ENCODE data around the gene PLEKHA8. TPM values are rescaled to one million over a fixed set of nuclear protein-coding genes. Genes with fewer than 3 reads are reported as not detected.

The PLEKHA8 gene
- total RNA-seq, 4 donors from 2014 or later = 9.0 to 23.4 (median 13.0) TPM

- peaks cover 0 to 4% (median 0%) of the 10 kb centered on the region in 4 donors for H3K4me1 ChIP-seq
- H3K36me3 ChIP-seq = no peaks in the 10 kb centered on the region
- 43 to 45% methylated on average over 6 of the region's 6 CpGs for WGBS, 2 donors
- H3K4me3 ChIP-seq = no peak overlapping the region
- H3K27me3 ChIP-seq = no peaks in the 10 kb centered on the region
- DNase-seq (ENCODE audit: low spot score in 2 of 2) = no peak
- no peaks in the 10 kb centered on the region for H3K9me3 ChIP-seq
- H3K27ac ChIP-seq = no peak overlapping the region
- no peak for TF ChIP-seq CTCF (IDR thresholded peaks at IDR 0.05)
Observed at GRCh38 chr7:30003098-30003497, 25.1 kb upstream of the PLEKHA8 start.

- H3K36me3 ChIP-seq = no peaks in the 10 kb centered on the region
- no peak overlapping the region for H3K4me3 ChIP-seq
- 22 to 31% methylated on average over 3 of the region's 3 CpGs for WGBS, 2 donors
- no peaks in the 10 kb centered on the region for H3K27me3 ChIP-seq
- DNase-seq (ENCODE audit: low spot score in 2 of 2) = no peak
- no peak overlapping the region for H3K27ac ChIP-seq
- H3K9me3 ChIP-seq = no peaks in the 10 kb centered on the region
- TF ChIP-seq EP300 (IDR thresholded peaks at IDR 0.05) = no peak
- TF ChIP-seq POLR2A (IDR thresholded peaks at IDR 0.05) = no peak
- no peak for TF ChIP-seq CTCF (IDR thresholded peaks at IDR 0.05)
- H3K4me1 ChIP-seq = peaks cover 0 to 4% (median 0%) of the 10 kb centered on the region in 4 donors
Observed at GRCh38 chr7:30005464-30005863, 22.7 kb upstream of the PLEKHA8 start.

GRCh38 chr7:30010021-30010420 lies 18.2 kb upstream of the PLEKHA8 start:
- Histone ChIP-seq H3K27me3 (no peaks in the 10 kb centered on the region), H3K4me3 (no peak overlapping the region), H3K36me3 (peaks cover 0 to 20% (median 0%) of the 10 kb centered on the region in 3 donors), H3K4me1 (no peaks in the 10 kb centered on the region), H3K9me3 (no peaks in the 10 kb centered on the region), H3K27ac (no peak overlapping the region)
- no peak for TF ChIP-seq POLR2A (IDR thresholded peaks at IDR 0.05)
- no peak for TF ChIP-seq EP300 (IDR thresholded peaks at IDR 0.05)
- no peak for TF ChIP-seq CTCF (IDR thresholded peaks at IDR 0.05)
- DNase-seq (ENCODE audit: low spot score in 2 of 2) = no peak
- WGBS, 2 donors = 83 to 89% methylated on average over 6 of the region's 6 CpGs

- no peak overlapping the region for H3K27ac ChIP-seq
- H3K9me3 ChIP-seq = no peaks in the 10 kb centered on the region
- H3K27me3 ChIP-seq = no peaks in the 10 kb centered on the region
- H3K4me3 ChIP-seq = no peak overlapping the region
- TF ChIP-seq POLR2A (IDR thresholded peaks at IDR 0.05) (no peak), EP300 (IDR thresholded peaks at IDR 0.05) (no peak), CTCF (IDR thresholded peaks at IDR 0.05) (no peak)
- no peaks in the 10 kb centered on the region for H3K4me1 ChIP-seq
- WGBS, 2 donors = 78 to 82% methylated on average over 3 of the region's 3 CpGs
- peaks cover 0 to 41% (median 0%) of the 10 kb centered on the region in 3 donors for H3K36me3 ChIP-seq
- no peak for DNase-seq (ENCODE audit: low spot score in 2 of 2)
Observed at GRCh38 chr7:30012757-30013156, 15.5 kb upstream of the PLEKHA8 start.

- H3K4me1 ChIP-seq = no peaks in the 10 kb centered on the region
- no peak for DNase-seq (ENCODE audit: low spot score in 2 of 2)
- no peaks in the 10 kb centered on the region for H3K9me3 ChIP-seq
- H3K27me3 ChIP-seq = no peaks in the 10 kb centered on the region
- H3K27ac ChIP-seq = no peak overlapping the region
- no peak for TF ChIP-seq POLR2A (IDR thresholded peaks at IDR 0.05)
- no peak for TF ChIP-seq EP300 (IDR thresholded peaks at IDR 0.05)
- TF ChIP-seq CTCF (IDR thresholded peaks at IDR 0.05) = no peak
- no peak overlapping the region for H3K4me3 ChIP-seq
- H3K36me3 ChIP-seq = peaks cover 0 to 45% (median 0%) of the 10 kb centered on the region in 3 donors
Observed at GRCh38 chr7:30018451-30018850, 9.8 kb upstream of the PLEKHA8 start.

All from tibial nerve (tissue), 4 donors.